HG03521 (cell line): ENCODE data around the gene LDB2.
"Not testable (repeated sequence)": the region's sequence is repeated elsewhere in the genome, so short reads cannot be mapped to it uniquely, and the experiment has no call there.

Source experiments
- ATAC-seq: cut with Tn5 transposase; IDR thresholded peaks from one replicate; pipeline ENCODE4 v1.9.1; 2021; ENCODE audit warnings: mild to moderate bottlenecking, moderate library complexity; ENCODE audit not compliant: unreplicated experiment

LDB2 gene

GRCh38 chr4:16663307-16663706, 235.1 kb downstream of the LDB2 start:
- no peak for ATAC-seq

- no peak for ATAC-seq
Observed at GRCh38 chr4:16661813-16662212, 236.6 kb downstream of the LDB2 start.

- ATAC-seq, result no peak
Observed at GRCh38 chr4:16660656-16661055, 237.8 kb downstream of the LDB2 start.

GRCh38 chr4:16659694-16660093, 238.8 kb downstream of the LDB2 start:
- no peak for ATAC-seq

GRCh38 chr4:16659079-16659478, 239.4 kb downstream of the LDB2 start:
- ATAC-seq, result no peak

- ATAC-seq, result no peak
Observed at GRCh38 chr4:16658183-16658582, 240.3 kb downstream of the LDB2 start.

- ATAC-seq, result no peak
Observed at GRCh38 chr4:16655111-16655510, 243.3 kb downstream of the LDB2 start.

- no peak for ATAC-seq
Observed at GRCh38 chr4:16652732-16653305, 245.6 kb downstream of the LDB2 start.

- no peak for ATAC-seq
Observed at GRCh38 chr4:16646459-16646858, 252.0 kb downstream of the LDB2 start.

- no peak for ATAC-seq
Observed at GRCh38 chr4:16643893-16644292, 254.6 kb downstream of the LDB2 start.

GRCh38 chr4:16642897-16643296, 255.5 kb downstream of the LDB2 start:
- ATAC-seq, result no peak

GRCh38 chr4:16641971-16642370, 256.5 kb downstream of the LDB2 start:
- no peak for ATAC-seq

GRCh38 chr4:16636912-16637630, 261.4 kb downstream of the LDB2 start:
- ATAC-seq, result no peak

GRCh38 chr4:16636304-16636703, 262.1 kb downstream of the LDB2 start:
- ATAC-seq, result no peak

GRCh38 chr4:16629274-16629673, 269.2 kb downstream of the LDB2 start:
- not testable (repeated sequence) for ATAC-seq

- ATAC-seq, result not testable (repeated sequence)
Observed at GRCh38 chr4:16628835-16629234, 269.6 kb downstream of the LDB2 start.

GRCh38 chr4:16627999-16628398, 270.4 kb downstream of the LDB2 start:
- ATAC-seq, result no peak

- ATAC-seq, result no peak
Observed at GRCh38 chr4:16626945-16627344, 271.5 kb downstream of the LDB2 start.

GRCh38 chr4:16622826-16623225, 275.6 kb downstream of the LDB2 start:
- no peak for ATAC-seq

- ATAC-seq, result no peak
Observed at GRCh38 chr4:16617435-16617834, 281.0 kb downstream of the LDB2 start.

GRCh38 chr4:16617011-16617410, 281.4 kb downstream of the LDB2 start:
- ATAC-seq, result no peak

- ATAC-seq, result no peak
Observed at GRCh38 chr4:16609170-16609758, 289.2 kb downstream of the LDB2 start.
